ENCODE data around the gene TTC3. TPM values are rescaled to one million over a fixed set of nuclear protein-coding genes. Genes with fewer than 3 reads are reported as not detected.

TTC3 gene
- total and polyA plus RNA-seq, 2 experiments from 2014 or later, result 146 to 196 TPM

DNA sequence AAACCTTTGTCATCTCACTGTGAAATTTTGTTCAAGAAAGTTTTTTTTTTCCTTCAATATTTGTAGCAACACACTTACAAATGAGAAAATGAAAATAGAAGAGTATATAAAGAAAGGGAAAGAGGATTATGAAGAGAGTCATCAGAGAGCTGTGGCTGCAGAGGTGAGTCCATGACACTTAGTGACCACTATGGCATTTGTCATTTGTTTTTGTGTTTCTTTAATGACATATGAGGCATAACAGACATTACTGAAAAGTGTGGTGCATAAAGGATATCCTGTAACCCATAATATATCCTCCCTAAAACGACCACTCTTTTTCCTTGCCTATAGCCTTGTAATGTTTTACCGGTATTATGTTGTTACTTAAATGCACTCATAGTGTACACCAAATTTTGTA lies 113.9 kb downstream of the TTC3 start:
- WGBS (ENCODE audit: low lambda C conversion rate, missing lambda C conversion rate), result 94% methylated on average over 2 of the region's 2 CpGs
- peaks cover 2% of the 10 kb centered on the region for H4K20me1 ChIP-seq (ENCODE audit: insufficient read depth, poor library complexity, severe bottlenecking)
- TF ChIP-seq EZH2phosphoT487 (IDR thresholded peaks at IDR 0.05; ENCODE audit: low read depth, severe bottlenecking, unreplicated experiment) (no peak), EZH2 (IDR thresholded peaks at IDR 0.05; ENCODE audit: borderline replicate concordance) (no peak)
- TF ChIP-seq, protein P1, sequence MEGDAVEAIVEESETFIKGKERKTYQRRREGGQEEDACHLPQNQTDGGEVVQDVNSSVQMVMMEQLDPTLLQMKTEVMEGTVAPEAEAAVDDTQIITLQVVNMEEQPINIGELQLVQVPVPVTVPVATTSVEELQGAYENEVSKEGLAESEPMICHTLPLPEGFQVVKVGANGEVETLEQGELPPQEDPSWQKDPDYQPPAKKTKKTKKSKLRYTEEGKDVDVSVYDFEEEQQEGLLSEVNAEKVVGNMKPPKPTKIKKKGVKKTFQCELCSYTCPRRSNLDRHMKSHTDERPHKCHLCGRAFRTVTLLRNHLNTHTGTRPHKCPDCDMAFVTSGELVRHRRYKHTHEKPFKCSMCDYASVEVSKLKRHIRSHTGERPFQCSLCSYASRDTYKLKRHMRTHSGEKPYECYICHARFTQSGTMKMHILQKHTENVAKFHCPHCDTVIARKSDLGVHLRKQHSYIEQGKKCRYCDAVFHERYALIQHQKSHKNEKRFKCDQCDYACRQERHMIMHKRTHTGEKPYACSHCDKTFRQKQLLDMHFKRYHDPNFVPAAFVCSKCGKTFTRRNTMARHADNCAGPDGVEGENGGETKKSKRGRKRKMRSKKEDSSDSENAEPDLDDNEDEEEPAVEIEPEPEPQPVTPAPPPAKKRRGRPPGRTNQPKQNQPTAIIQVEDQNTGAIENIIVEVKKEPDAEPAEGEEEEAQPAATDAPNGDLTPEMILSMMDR (IDR thresholded peaks at IDR 0.05; ENCODE audit: poor library complexity), result no peak
- H3K4me2 ChIP-seq, result no peak overlapping the region
- H3K9me3 ChIP-seq (ENCODE audit: low read depth), result no peaks in the 10 kb centered on the region
- H3K9me2 ChIP-seq (replicated peaks; ENCODE audit: insufficient read depth), result no peaks in the 10 kb centered on the region
- no peak overlapping the region for H3K27ac ChIP-seq
- no peaks in the 10 kb centered on the region for H3K36me3 ChIP-seq (replicated peaks; ENCODE audit: insufficient read depth, low read depth)
- H3K79me2 ChIP-seq, result peaks cover 20% of the 10 kb centered on the region
- DNase-seq (ENCODE audit: low spot score), result no peak
- no peaks in the 10 kb centered on the region for H3K4me1 ChIP-seq (ENCODE audit: insufficient read depth)
- H3K27me3 ChIP-seq, result no peaks in the 10 kb centered on the region
- H3K4me3 ChIP-seq, result no peak overlapping the region
- H2AFZ ChIP-seq, result no peak overlapping the region

DNA sequence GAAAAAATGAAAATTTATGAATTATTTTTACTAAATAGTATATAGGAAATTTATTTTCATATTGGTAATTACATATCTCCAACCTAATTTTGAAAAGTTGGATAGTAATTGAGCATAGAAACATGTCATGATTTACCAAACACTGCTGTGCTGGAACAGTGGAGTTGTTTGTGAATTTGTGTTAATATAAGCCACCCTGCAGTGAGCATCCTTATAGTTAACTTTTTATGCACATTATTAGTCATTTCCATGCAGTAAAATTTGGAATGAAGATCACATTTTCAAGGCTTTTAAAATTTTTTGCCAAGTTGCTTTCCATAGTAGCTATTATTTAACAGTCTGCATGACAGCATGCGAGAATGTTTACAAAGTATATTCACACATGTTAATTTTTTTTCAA lies 115.8 kb downstream of the TTC3 start:
- Histone ChIP-seq H3K79me2 (peaks cover 9% of the 10 kb centered on the region), H4K20me1 (ENCODE audit: insufficient read depth, poor library complexity, severe bottlenecking) (peaks cover 2% of the 10 kb centered on the region), H3K4me3 (no peak overlapping the region), H3K9me2 (replicated peaks; ENCODE audit: insufficient read depth) (no peaks in the 10 kb centered on the region), H3K27me3 (no peaks in the 10 kb centered on the region), H3K36me3 (replicated peaks; ENCODE audit: insufficient read depth, low read depth) (no peaks in the 10 kb centered on the region), H3K27ac (no peak overlapping the region), H3K4me2 (no peak overlapping the region), H3K4me1 (ENCODE audit: insufficient read depth) (no peaks in the 10 kb centered on the region), H2AFZ (no peak overlapping the region), H3K9me3 (ENCODE audit: low read depth) (no peaks in the 10 kb centered on the region)
- WGBS (ENCODE audit: low lambda C conversion rate, missing lambda C conversion rate), result 100% methylated on average over 1 of the region's 1 CpG
- TF ChIP-seq EZH2phosphoT487 (IDR thresholded peaks at IDR 0.05; ENCODE audit: low read depth, severe bottlenecking, unreplicated experiment), result no peak
- TF ChIP-seq EZH2 (IDR thresholded peaks at IDR 0.05; ENCODE audit: borderline replicate concordance), result no peak
- TF ChIP-seq, protein P1 (IDR thresholded peaks at IDR 0.05; ENCODE audit: poor library complexity), result no peak
- DNase-seq (ENCODE audit: low spot score), result no peak

GRCh38 chr21:37192019-37192418 lies 119.0 kb downstream of the TTC3 start:
- no peak overlapping the region for H3K27ac ChIP-seq

More at GRCh38 chr21:37192019-37192418, 119.0 kb downstream of the TTC3 start:
- H3K4me1 ChIP-seq (ENCODE audit: insufficient read depth), result no peaks in the 10 kb centered on the region
- TF ChIP-seq EZH2 (IDR thresholded peaks at IDR 0.05; ENCODE audit: borderline replicate concordance) (no peak), EZH2phosphoT487 (IDR thresholded peaks at IDR 0.05; ENCODE audit: low read depth, severe bottlenecking, unreplicated experiment) (no peak)
- TF ChIP-seq, protein P1 (IDR thresholded peaks at IDR 0.05; ENCODE audit: poor library complexity), result no peak
- no peaks in the 10 kb centered on the region for H3K9me3 ChIP-seq (ENCODE audit: low read depth)
- H3K27me3 ChIP-seq, result no peaks in the 10 kb centered on the region
- no peak overlapping the region for H3K4me2 ChIP-seq
- H3K4me3 ChIP-seq, result no peak overlapping the region
- H3K36me3 ChIP-seq (replicated peaks; ENCODE audit: insufficient read depth, low read depth), result no peaks in the 10 kb centered on the region
- DNase-seq (ENCODE audit: low spot score), result no peak
- H3K79me2 ChIP-seq, result peaks cover 6% of the 10 kb centered on the region
- H2AFZ ChIP-seq, result no peak overlapping the region
- no peaks in the 10 kb centered on the region for H3K9me2 ChIP-seq (replicated peaks; ENCODE audit: insufficient read depth)
- 84% methylated on average over 2 of the region's 2 CpGs for WGBS (ENCODE audit: low lambda C conversion rate, missing lambda C conversion rate)
- H4K20me1 ChIP-seq (ENCODE audit: insufficient read depth, poor library complexity, severe bottlenecking), result no peaks in the 10 kb centered on the region
